DOHH2 (cell line): Measurements from ENCODE around the gene PPCDC.

Experiments
- H3F3A ChIP-seq: fragments of 200-600 bp; sonication (generic), shearing (Covaris generic); 2 replicates; pipeline ENCODE4 v1.6.0; 2016; ENCODE audit warnings: antibody characterized with exemption, mild to moderate bottlenecking; ENCODE audit not compliant: control insufficient read depth, insufficient read depth
- H3K27ac ChIP-seq: fragments of 200-600 bp; sonication (generic); 2 replicates; pipeline ENCODE4 v1.5.1; 2014; ENCODE audit warnings: low read depth, mild to moderate bottlenecking, low read length, moderate library complexity
- H3K27me3 ChIP-seq: fragments of 200-600 bp; sonication (generic); 2 replicates; pipeline ENCODE4 v1.6.1; 2014; ENCODE audit warnings: mild to moderate bottlenecking, low read length, mixed read lengths; ENCODE audit not compliant: control insufficient read depth
- H3K36me3 ChIP-seq: fragments of 200-600 bp; sonication (generic); 2 replicates; pipeline ENCODE4 v1.6.1; 2014; ENCODE audit warnings: mild to moderate bottlenecking, low read length, moderate library complexity, mixed read lengths; ENCODE audit not compliant: control insufficient read depth
- H3K4me1 ChIP-seq: fragments of 200-600 bp; sonication (generic); 2 replicates; pipeline ENCODE4 v1.6.1; 2014; ENCODE audit warnings: mild to moderate bottlenecking, low read length, mixed read lengths; ENCODE audit not compliant: control insufficient read depth
- H3K4me2 ChIP-seq: fragments of 200-600 bp; sonication (generic); 2 replicates; pipeline ENCODE4 v1.6.0; 2014; ENCODE audit warnings: mild to moderate bottlenecking, low read length, moderate library complexity
- H3K4me3 ChIP-seq: fragments of 200-600 bp; sonication (generic); 2 replicates; pipeline ENCODE4 v1.5.1; 2014; ENCODE audit warnings: mild to moderate bottlenecking, low read length, mixed read lengths
- H3K79me2 ChIP-seq: fragments of 200-600 bp; sonication (generic); 2 replicates; pipeline ENCODE4 v1.6.1; 2014; ENCODE audit warnings: mild to moderate bottlenecking, low read length, mixed read lengths; ENCODE audit not compliant: control insufficient read depth
- H3K9me2 ChIP-seq: fragments of 200-600 bp; sonication (generic); replicated peaks from 2 replicates; pipeline ENCODE4 v1.6.1; 2014; ENCODE audit warnings: mild to moderate bottlenecking, low read length, mixed read lengths; ENCODE audit not compliant: control insufficient read depth
- H3K9me3 ChIP-seq: fragments of 200-600 bp; sonication (generic); 2 replicates; pipeline ENCODE4 v1.6.1; 2014; ENCODE audit warnings: antibody characterized with exemption, low read length, mixed read lengths; ENCODE audit not compliant: control insufficient read depth, insufficient read depth
- H4K20me1 ChIP-seq: fragments of 200-600 bp; sonication (generic); 2 replicates; pipeline ENCODE4 v1.6.0; 2014; ENCODE audit warnings: low read depth, mild to moderate bottlenecking, antibody characterized with exemption, low read length, moderate library complexity; ENCODE audit not compliant: control insufficient read depth, insufficient read depth
- CTCF ChIP-seq: fragments of 200-600 bp; sonication (generic); IDR thresholded peaks from one replicate; pipeline ENCODE4 v1.5.1; 2014; ENCODE audit warnings: antibody characterized with exemption, mild to moderate bottlenecking, low read depth, low read length; ENCODE audit not compliant: poor library complexity, severe bottlenecking
- EZH2phosphoT487 ChIP-seq: fragments of 200-600 bp; sonication (generic); IDR thresholded peaks from 2 replicates; pipeline ENCODE4 v1.6.1; 2017; ENCODE audit warnings: borderline replicate concordance, mild to moderate bottlenecking, antibody characterized with exemption, low read length, moderate library complexity, mixed read lengths

Gene PPCDC

GRCh38 chr15:74994236-74994635 lies 29.2 kb upstream of the PPCDC start:
- no peak for TF ChIP-seq EZH2phosphoT487
- no peak for TF ChIP-seq CTCF
- Histone ChIP-seq H3K4me2 (no peak overlapping the region), H3K4me1 (peaks cover 37% of the 10 kb centered on the region), H3K27ac (no peak overlapping the region), H3K36me3 (no peaks in the 10 kb centered on the region), H3K79me2 (no peaks in the 10 kb centered on the region), H4K20me1 (no peaks in the 10 kb centered on the region; the same call in 1 of the 2 replicates), H3K9me2 (no peaks in the 10 kb centered on the region), H3K4me3 (no peak overlapping the region), H3F3A (peaks cover 5% of the 10 kb centered on the region), H3K27me3 (peaks cover 8% of the 10 kb centered on the region), H3K9me3 (no peaks in the 10 kb centered on the region)

GRCh38 chr15:74994685-74995084 lies 28.7 kb upstream of the PPCDC start:
- no peak overlapping the region for H3K27ac ChIP-seq
- H3K4me1 ChIP-seq = peaks cover 37% of the 10 kb centered on the region
- H3K36me3 ChIP-seq = no peaks in the 10 kb centered on the region
- H3K9me2 ChIP-seq = no peaks in the 10 kb centered on the region
- H3K27me3 ChIP-seq = peaks cover 8% of the 10 kb centered on the region
- peak overlapping the region; percentile 39 for H3K4me2 ChIP-seq
- no peaks in the 10 kb centered on the region for H3K79me2 ChIP-seq
- peaks cover 3% of the 10 kb centered on the region for H3F3A ChIP-seq
- no peaks in the 10 kb centered on the region for H3K9me3 ChIP-seq
- no peaks in the 10 kb centered on the region; the same call in 1 of the 2 replicates for H4K20me1 ChIP-seq
- H3K4me3 ChIP-seq = peak overlapping the region; percentile 35; the same call in 1 of the 2 replicates
- TF ChIP-seq EZH2phosphoT487 (no peak), CTCF (no peak)

GRCh38 chr15:74995182-74995778 lies 28.1 kb upstream of the PPCDC start, which contains the start of gene SCAMP5:
Gene SCAMP5 (plus strand): TSS chr15:74995563. CDS start chr15:75011840, 16,277 bp downstream.
- Histone ChIP-seq H4K20me1 (no peaks in the 10 kb centered on the region; the same call in 1 of the 2 replicates), H3K27ac (no peak within 1 kb of the TSS), H3K79me2 (no peaks in the 10 kb centered on the region), H3K4me2 (peak within 1 kb of the TSS; percentile 93), H3F3A (peaks cover 3% of the 10 kb centered on the region), H3K9me2 (no peaks in the 10 kb centered on the region), H3K36me3 (no peaks in the 10 kb centered on the region), H3K4me3 (peak within 1 kb of the TSS; percentile 81), H3K9me3 (no peaks in the 10 kb centered on the region), H3K4me1 (peaks cover 36% of the 10 kb centered on the region), H3K27me3 (peaks cover 8% of the 10 kb centered on the region)
- no peak for TF ChIP-seq EZH2phosphoT487
- no peak for TF ChIP-seq CTCF
